B cell (primary cell): ENCODE data around the gene NFKBIZ. TPM values are rescaled to one million over a fixed set of nuclear protein-coding genes. Genes with fewer than 3 reads are reported as not detected.

Source experiments
- ATAC-seq: fragments of 200-7000 bp; cut with Tn5 transposase; one replicate; pipeline ENCODE4 v1.10.0; 2021; ENCODE audit warnings: low read depth, mild to moderate bottlenecking, moderate number of reproducible peaks, moderate library complexity
- CTCF ChIA-PET: fragments of 350-600 bp; sonication (Branson Sonifier 250); formaldehyde crosslinking; loops from one replicate; lab custom pipeline; 2021; ENCODE audit warnings: antibody characterized with exemption, inconsistent platforms; lab: Charles Lee
- POLR2A ChIA-PET: fragments of 350-600 bp; sonication (Branson Sonifier 250); formaldehyde crosslinking; loops from one replicate; lab custom pipeline; 2021; ENCODE audit warnings: antibody characterized with exemption; lab: Charles Lee
- DNase-seq: peaks from one replicate; pipeline ENCODE4 v3.0.0; 2013
- H2AFZ ChIP-seq: 2 replicates; pipeline ENCODE4 v1.6.1; 2012; ENCODE audit warnings: mild to moderate bottlenecking, low read depth, low read length; ENCODE audit not compliant: insufficient read depth, poor library complexity, severe bottlenecking
- H3K27ac ChIP-seq, 2 donors: 1 replicate in 1 of 2; 2 replicates in 1 of 2; pipeline ENCODE4 v1.5.1; 2012 to 2013; ENCODE audit warnings: low read length in 2 of 2, mild to moderate bottlenecking in 2 of 2, moderate library complexity in 1 of 2
- H3K27me3 ChIP-seq, 4 experiments: fragments of 200-600 bp in 1 of 4; sonication (generic) in 1 of 4; replicated peaks in 1 of 4; 1 replicate in 2 of 4; 2 replicates in 2 of 4; pipeline versions ENCODE4 v1.6.1 to v1.7.0; 2013 to 2016; ENCODE audit warnings: low read length in 3 of 4, mild to moderate bottlenecking in 2 of 4, mixed read lengths in 1 of 4, moderate library complexity in 1 of 4; ENCODE audit not compliant: insufficient read depth in 4 of 4, control insufficient read depth in 3 of 4; ENCODE audit errors: control extremely low read depth in 1 of 4
- H3K36me3 ChIP-seq, 2 experiments: replicated peaks in 1 of 2; 1 replicate in 1 of 2; 2 replicates in 1 of 2; pipeline versions ENCODE4 v1.6.1 to v1.7.1; 2013; ENCODE audit warnings: low read length in 1 of 2; ENCODE audit not compliant: insufficient read depth in 2 of 2, control insufficient read depth in 1 of 2; ENCODE audit errors: control extremely low read depth in 1 of 2, extremely low read depth in 1 of 2
- H3K4me1 ChIP-seq, 2 donors: fragments of 200-600 bp in 1 of 2; sonication (generic) in 1 of 2; 1 replicate in 1 of 2; 2 replicates in 1 of 2; pipeline versions ENCODE4 v1.5.1 to v1.6.1; 2013 to 2017; ENCODE audit warnings: low read length in 2 of 2; ENCODE audit not compliant: control insufficient read depth in 2 of 2, insufficient read depth in 2 of 2
- H3K4me2 ChIP-seq: replicated peaks from 2 replicates; pipeline ENCODE3; 2012; ENCODE audit warnings: mild to moderate bottlenecking, low read depth, low read length; ENCODE audit not compliant: poor library complexity, severe bottlenecking
- H3K4me3 ChIP-seq, 5 experiments: fragments of 200-600 bp in 1 of 5; sonication (generic) in 1 of 5; 1 replicate in 3 of 5; 2 replicates in 2 of 5; pipeline versions ENCODE4 v1.5.1 to v1.7.0; 2011 to 2016; ENCODE audit warnings: low read length in 4 of 5, mild to moderate bottlenecking in 4 of 5, low read depth in 2 of 5, control low read depth in 1 of 5, moderate library complexity in 1 of 5; ENCODE audit not compliant: insufficient read depth in 1 of 5; ENCODE audit errors: control extremely low read depth in 1 of 5, extremely low read depth in 1 of 5
- H3K79me2 ChIP-seq: fragments of 200-600 bp; sonication (generic); one replicate; pipeline ENCODE4 v1.6.0; 2016; ENCODE audit warnings: low read length; ENCODE audit not compliant: control insufficient read depth, insufficient read depth
- H3K9ac ChIP-seq: fragments of 200-600 bp; sonication (generic); 2 replicates; pipeline ENCODE4 v1.6.1; 2017; ENCODE audit warnings: mild to moderate bottlenecking, low read length, moderate library complexity
- H3K9me3 ChIP-seq, 3 donors: one replicate each; pipeline versions ENCODE4 v1.6.1 to v1.7.1; 2013; ENCODE audit warnings: low read length in 2 of 3; ENCODE audit not compliant: control insufficient read depth in 2 of 3, insufficient read depth in 1 of 3; ENCODE audit errors: control extremely low read depth in 1 of 3
- H4K20me1 ChIP-seq: 2 replicates; pipeline ENCODE4 v1.6.0; 2012; ENCODE audit warnings: mild to moderate bottlenecking, low read length; ENCODE audit not compliant: insufficient read depth, control insufficient read depth, poor library complexity, severe bottlenecking
- H3K27ac Mint-ChIP-seq: one replicate; pipeline ENCODE4 v1.8.0; 2021; ENCODE audit warnings: mixed read lengths
- H3K27me3 Mint-ChIP-seq: one replicate; pipeline ENCODE4 v1.8.0; 2021; ENCODE audit warnings: mixed read lengths
- H3K4me1 Mint-ChIP-seq: one replicate; pipeline ENCODE4 v1.8.0; 2021; ENCODE audit warnings: mixed read lengths
- H3K4me3 Mint-ChIP-seq: one replicate; pipeline ENCODE4 v1.8.0; 2021; ENCODE audit warnings: mixed read lengths
- H3K9me3 Mint-ChIP-seq: one replicate; pipeline ENCODE4 v1.8.0; 2022; ENCODE audit warnings: mixed read lengths; ENCODE audit not compliant: insufficient read depth
- EZH2 ChIP-seq: IDR thresholded peaks from 2 replicates; pipeline ENCODE4 v1.6.1; 2012; ENCODE audit warnings: borderline replicate concordance, low read depth, mild to moderate bottlenecking, moderate library complexity, low read length; ENCODE audit not compliant: insufficient read depth, poor library complexity, severe bottlenecking
- WGBS: methylation state at CpG from one replicate; pipeline ENCODE4 v1.1.5; 2013; ENCODE audit warnings: missing lambda C conversion rate; ENCODE audit not compliant: insufficient coverage; 5-methylcytosine and 5-hydroxymethylcytosine counted together
- intact Hi-C: fragments of 100-400 bp; cut with micrococcal nuclease; formaldehyde crosslinking; loops from one replicate; pipeline ENCODE4 v1.10.0; 2022
- polyA plus RNA-seq: library from polyadenylated mRNA; depleted of rRNA; stranded (reverse); fragments of >200 nt; gene quantifications from 2 replicates; pipeline ENCODE4 v1.2.3, GENCODE V29; 2012
- total RNA-seq, 2 donors: library from RNA; stranded (reverse); fragments of 120-200 nt in 1 of 2; gene quantifications; 1 replicate in 1 of 2; 2 replicates in 1 of 2; pipeline versions ENCODE4 v1.2.3 to v1.2.4, GENCODE V29; 2013 to 2022
- TF ChIP-seq, protein P1 (sequence below): fragments of 200-600 bp; IDR thresholded peaks from one replicate; pipeline ENCODE4 v1.8.0; 2022; ENCODE audit warnings: antibody characterized with exemption, mild to moderate bottlenecking

Gene NFKBIZ
- total and polyA plus RNA-seq, 2 donors (not counting 1 experiment from before 2014, with no cell fraction given), result 114 to 157 TPM

DNA sequence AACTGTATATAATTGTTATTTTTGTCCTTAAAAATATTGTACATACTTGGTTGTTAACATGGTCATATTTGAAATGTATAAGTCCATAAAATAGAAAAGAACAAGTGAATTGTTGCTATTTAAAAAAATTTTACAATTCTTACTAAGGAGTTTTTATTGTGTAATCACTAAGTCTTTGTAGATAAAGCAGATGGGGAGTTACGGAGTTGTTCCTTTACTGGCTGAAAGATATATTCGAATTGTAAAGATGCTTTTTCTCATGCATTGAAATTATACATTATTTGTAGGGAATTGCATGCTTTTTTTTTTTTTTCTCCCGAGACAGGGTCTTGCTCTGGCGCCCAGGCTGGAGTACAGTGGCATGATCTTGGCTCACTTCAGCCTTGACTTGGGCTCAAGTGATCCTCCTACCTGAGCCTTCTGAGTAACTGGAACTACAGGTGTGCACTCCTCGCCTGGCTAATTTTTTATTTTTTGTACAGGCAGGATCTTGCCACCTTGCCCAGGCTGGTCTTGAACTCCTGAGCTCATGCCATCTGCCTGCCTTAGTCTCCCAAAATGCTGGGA is 10.7 kb downstream of the NFKBIZ start:
- no peaks in the 10 kb centered on the region for H3K79me2 ChIP-seq
- H3K4me1 Mint-ChIP-seq, result peaks cover 51% of the 10 kb centered on the region
- H4K20me1 ChIP-seq, result peaks cover 33% of the 10 kb centered on the region
- CTCF ChIA-PET, result interaction anchor here (0.6 to 1.2 kb wide), 2 partner anchors 86 to 361 kb away, joined by 3 read pairs; no protein-coding TSS in a partner anchor
- H3K27ac Mint-ChIP-seq, result no peak overlapping the region
- H3K9me3 ChIP-seq, result peaks cover 0 to 3% (median 0%) of the 10 kb centered on the region in 3 donors
- H3K4me2 ChIP-seq, result no peak overlapping the region
- no peak overlapping the region for H3K4me3 ChIP-seq
- no peak for ATAC-seq
- H3K27ac ChIP-seq, result no peak overlapping the region
- no peaks in the 10 kb centered on the region for H3K27me3 ChIP-seq
- POLR2A ChIA-PET, result interaction anchor here (0.7 to 2.1 kb wide), 3 partner anchors 10 to 504 kb away, joined by 3 to 4 read pairs (median 4); partner anchors contain the start of gene NFKBIZ
- no peak overlapping the region for H3K4me3 Mint-ChIP-seq
- peaks cover 2% of the 10 kb centered on the region for H3K9me3 Mint-ChIP-seq
- whole genome bisulfite sequencing, result 91% methylated on average over 4 of the region's 5 CpGs
- no peak for DNase-seq
- H2AFZ ChIP-seq, result no peak overlapping the region
- peaks cover 17 to 20% of the 10 kb centered on the region in 2 donors for H3K4me1 ChIP-seq
- no peak overlapping the region for H3K9ac ChIP-seq
- intact Hi-C loops, result loop anchor here (5.0 kb wide), 1 partner anchor 33 kb away; no protein-coding TSS in a partner anchor
- H3K36me3 ChIP-seq, result peaks cover 16 to 66% of the 10 kb centered on the region in 2 experiments
- no peaks in the 10 kb centered on the region for H3K27me3 Mint-ChIP-seq
- TF ChIP-seq, protein P1, sequence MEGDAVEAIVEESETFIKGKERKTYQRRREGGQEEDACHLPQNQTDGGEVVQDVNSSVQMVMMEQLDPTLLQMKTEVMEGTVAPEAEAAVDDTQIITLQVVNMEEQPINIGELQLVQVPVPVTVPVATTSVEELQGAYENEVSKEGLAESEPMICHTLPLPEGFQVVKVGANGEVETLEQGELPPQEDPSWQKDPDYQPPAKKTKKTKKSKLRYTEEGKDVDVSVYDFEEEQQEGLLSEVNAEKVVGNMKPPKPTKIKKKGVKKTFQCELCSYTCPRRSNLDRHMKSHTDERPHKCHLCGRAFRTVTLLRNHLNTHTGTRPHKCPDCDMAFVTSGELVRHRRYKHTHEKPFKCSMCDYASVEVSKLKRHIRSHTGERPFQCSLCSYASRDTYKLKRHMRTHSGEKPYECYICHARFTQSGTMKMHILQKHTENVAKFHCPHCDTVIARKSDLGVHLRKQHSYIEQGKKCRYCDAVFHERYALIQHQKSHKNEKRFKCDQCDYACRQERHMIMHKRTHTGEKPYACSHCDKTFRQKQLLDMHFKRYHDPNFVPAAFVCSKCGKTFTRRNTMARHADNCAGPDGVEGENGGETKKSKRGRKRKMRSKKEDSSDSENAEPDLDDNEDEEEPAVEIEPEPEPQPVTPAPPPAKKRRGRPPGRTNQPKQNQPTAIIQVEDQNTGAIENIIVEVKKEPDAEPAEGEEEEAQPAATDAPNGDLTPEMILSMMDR, result no peak
- TF ChIP-seq EZH2, result no peak
